ENCODE data around the gene LMBR1L.
"Not testable (repeated sequence)": the region's sequence is repeated elsewhere in the genome, so short reads cannot be mapped to it uniquely, and the experiment has no call there.

The LMBR1L gene

GRCh38 chr12:49138587-49138986 is 27.9 kb upstream of the LMBR1L start:
- H3K36me3 ChIP-seq (replicated peaks; ENCODE audit: low read depth, low read length): no peaks in the 10 kb centered on the region
- H4K20me1 ChIP-seq (ENCODE audit: insufficient read depth, low read length): no peaks in the 10 kb centered on the region
- peaks cover 4% of the 10 kb centered on the region for H3K4me1 ChIP-seq (ENCODE audit: low read length)
- H3K79me2 ChIP-seq (ENCODE audit: low read length): peaks cover 9% of the 10 kb centered on the region
- H3K9me3 ChIP-seq (ENCODE audit: insufficient read depth, low read length): no peaks in the 10 kb centered on the region
- H3K4me2 ChIP-seq (ENCODE audit: low read length): no peak overlapping the region
- H3K9ac ChIP-seq (ENCODE audit: low read length): no peak overlapping the region
- H3K27ac ChIP-seq (ENCODE audit: low read length): no peak overlapping the region
- no peak overlapping the region for H2AFZ ChIP-seq (ENCODE audit: low read depth, low read length)
- no peaks in the 10 kb centered on the region for H3K27me3 ChIP-seq (ENCODE audit: low read depth, low read length)
- no peak overlapping the region for H3K4me3 ChIP-seq (ENCODE audit: low read length)
- TF ChIP-seq EZH2phosphoT487 (IDR thresholded peaks at IDR 0.05; ENCODE audit: low read depth) (no peak), CTCF (IDR thresholded peaks at IDR 0.05; ENCODE audit: low read depth, low read length) (no peak)

- Histone ChIP-seq H3K4me3 (ENCODE audit: low read length) (no peak overlapping the region), H3K36me3 (replicated peaks; ENCODE audit: low read depth, low read length) (no peaks in the 10 kb centered on the region), H3K9me3 (ENCODE audit: insufficient read depth, low read length) (no peaks in the 10 kb centered on the region), H3K27ac (ENCODE audit: low read length) (no peak overlapping the region), H4K20me1 (ENCODE audit: insufficient read depth, low read length) (no peaks in the 10 kb centered on the region), H2AFZ (ENCODE audit: low read depth, low read length) (no peak overlapping the region), H3K9ac (ENCODE audit: low read length) (no peak overlapping the region), H3K4me1 (ENCODE audit: low read length) (peaks cover 14% of the 10 kb centered on the region), H3K27me3 (ENCODE audit: low read depth, low read length) (no peaks in the 10 kb centered on the region), H3K4me2 (ENCODE audit: low read length) (no peak overlapping the region), H3K79me2 (ENCODE audit: low read length) (peaks cover 20% of the 10 kb centered on the region)
- no peak for TF ChIP-seq EZH2phosphoT487 (IDR thresholded peaks at IDR 0.05; ENCODE audit: low read depth)
These were observed 26.8 kb upstream of the LMBR1L start for GRCh38 chr12:49137476-49137875.

- Histone ChIP-seq H3K4me1 (ENCODE audit: low read length) (peaks cover 14% of the 10 kb centered on the region), H3K79me2 (ENCODE audit: low read length) (peaks cover 25% of the 10 kb centered on the region)
- not testable (repeated sequence) for H3K36me3 ChIP-seq (replicated peaks; ENCODE audit: low read depth, low read length); H4K20me1 ChIP-seq (ENCODE audit: insufficient read depth, low read length); H3K9me3 ChIP-seq (ENCODE audit: insufficient read depth, low read length); H3K4me3 ChIP-seq (ENCODE audit: low read length); H3K9ac ChIP-seq (ENCODE audit: low read length); H3K27ac ChIP-seq (ENCODE audit: low read length); H3K27me3 ChIP-seq (ENCODE audit: low read depth, low read length); H2AFZ ChIP-seq (ENCODE audit: low read depth, low read length); H3K4me2 ChIP-seq (ENCODE audit: low read length)
These were observed 26.4 kb upstream of the LMBR1L start for GRCh38 chr12:49136997-49137396.

- peak overlapping the region; percentile 85 for H3K27ac ChIP-seq (ENCODE audit: low read length)
- no peaks in the 10 kb centered on the region for H3K9me3 ChIP-seq (ENCODE audit: insufficient read depth, low read length)
- peak overlapping the region; percentile 91 for H3K4me2 ChIP-seq (ENCODE audit: low read length)
- H3K27me3 ChIP-seq (ENCODE audit: low read depth, low read length): no peaks in the 10 kb centered on the region
- H3K4me3 ChIP-seq (ENCODE audit: low read length): peak overlapping the region; percentile 82
- H3K4me1 ChIP-seq (ENCODE audit: low read length): peaks cover 22% of the 10 kb centered on the region
- peak overlapping the region; percentile 83 for H3K9ac ChIP-seq (ENCODE audit: low read length)
- H3K79me2 ChIP-seq (ENCODE audit: low read length): peaks cover 53% of the 10 kb centered on the region
- TF ChIP-seq CTCF (IDR thresholded peaks at IDR 0.05; ENCODE audit: low read depth, low read length) (no peak), EZH2phosphoT487 (IDR thresholded peaks at IDR 0.05; ENCODE audit: low read depth) (no peak)
- H4K20me1 ChIP-seq (ENCODE audit: insufficient read depth, low read length): peaks cover 15% of the 10 kb centered on the region
- no peak overlapping the region for H2AFZ ChIP-seq (ENCODE audit: low read depth, low read length)
- H3K36me3 ChIP-seq (replicated peaks; ENCODE audit: low read depth, low read length): peaks cover 24% of the 10 kb centered on the region
These were observed 22.9 kb upstream of the LMBR1L start for GRCh38 chr12:49133590-49133989.

- H3K79me2 ChIP-seq (ENCODE audit: low read length): peaks cover 53% of the 10 kb centered on the region
- no peaks in the 10 kb centered on the region for H3K9me3 ChIP-seq (ENCODE audit: insufficient read depth, low read length)
- peak overlapping the region; percentile 33; the same call in 1 of the 2 replicates for H2AFZ ChIP-seq (ENCODE audit: low read depth, low read length)
- H3K9ac ChIP-seq (ENCODE audit: low read length): peak overlapping the region; percentile 83
- H3K4me1 ChIP-seq (ENCODE audit: low read length): peaks cover 22% of the 10 kb centered on the region
- H4K20me1 ChIP-seq (ENCODE audit: insufficient read depth, low read length): peaks cover 15% of the 10 kb centered on the region
- H3K4me3 ChIP-seq (ENCODE audit: low read length): peak overlapping the region; percentile 82
- H3K27ac ChIP-seq (ENCODE audit: low read length): peak overlapping the region; percentile 85
- peaks cover 24% of the 10 kb centered on the region for H3K36me3 ChIP-seq (replicated peaks; ENCODE audit: low read depth, low read length)
- H3K4me2 ChIP-seq (ENCODE audit: low read length): peak overlapping the region; percentile 91
- H3K27me3 ChIP-seq (ENCODE audit: low read depth, low read length): no peaks in the 10 kb centered on the region
- TF ChIP-seq CTCF (IDR thresholded peaks at IDR 0.05; ENCODE audit: low read depth, low read length) (no peak), EZH2phosphoT487 (IDR thresholded peaks at IDR 0.05; ENCODE audit: low read depth) (no peak)
These were observed 22.4 kb upstream of the LMBR1L start for GRCh38 chr12:49133014-49133413.
